Measurements from ENCODE around the gene TPH1. TPM values are rescaled to one million over a fixed set of nuclear protein-coding genes. Genes with fewer than 3 reads are reported as not detected.

The TPH1 gene
- polyA plus RNA-seq, 1 donor from 2014 or later, result 1.2 TPM

DNA sequence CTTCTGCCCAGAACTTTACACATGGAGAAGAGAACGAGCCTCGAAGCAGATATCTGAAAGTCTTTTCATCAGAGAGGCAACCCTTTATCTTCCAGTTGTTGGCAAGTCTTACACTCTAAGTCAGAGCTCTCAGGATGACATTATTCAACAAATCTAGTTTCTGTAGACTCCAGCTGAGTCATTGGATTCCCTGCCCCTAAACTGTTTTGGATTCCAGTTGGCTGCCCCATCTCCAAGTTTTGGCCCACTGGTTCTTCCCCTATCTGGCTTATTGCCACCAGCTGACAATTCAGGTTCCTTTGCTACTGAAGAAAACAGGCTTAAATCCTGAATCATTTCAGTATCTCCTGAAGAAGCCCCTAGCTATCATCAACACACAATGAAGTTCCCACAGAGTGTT is 45.7 kb upstream of the TPH1 start:
- Histone ChIP-seq H3K36me3 (ENCODE audit: insufficient read depth, low read length) (peaks cover 7% of the 10 kb centered on the region), H4K20me1 (ENCODE audit: insufficient read depth) (no peaks in the 10 kb centered on the region), H3K9me2 (ENCODE audit: insufficient read depth, low read length) (no peaks in the 10 kb centered on the region), H3K4me3 (ENCODE audit: low read length) (no peak overlapping the region), H3F3A (ENCODE audit: insufficient read depth, low read length, poor library complexity, severe bottlenecking) (no peaks in the 10 kb centered on the region), H3K9me3 (ENCODE audit: low read length) (no peaks in the 10 kb centered on the region), H3K79me2 (replicated peaks; ENCODE audit: insufficient read depth, low read length) (no peaks in the 10 kb centered on the region), H3K27me3 (ENCODE audit: insufficient read depth, low read depth, low read length) (no peaks in the 10 kb centered on the region), H2AFZ (ENCODE audit: low read depth, low read length) (no peak overlapping the region), H3K27ac (ENCODE audit: low read length) (no peak overlapping the region), H3K9ac (ENCODE audit: low read length) (no peak overlapping the region), H3K4me2 (ENCODE audit: low read length) (no peak overlapping the region)
- no peak for TF ChIP-seq TAF1 (IDR thresholded peaks at IDR 0.05; ENCODE audit: low read depth)
- TF ChIP-seq, protein P1, sequence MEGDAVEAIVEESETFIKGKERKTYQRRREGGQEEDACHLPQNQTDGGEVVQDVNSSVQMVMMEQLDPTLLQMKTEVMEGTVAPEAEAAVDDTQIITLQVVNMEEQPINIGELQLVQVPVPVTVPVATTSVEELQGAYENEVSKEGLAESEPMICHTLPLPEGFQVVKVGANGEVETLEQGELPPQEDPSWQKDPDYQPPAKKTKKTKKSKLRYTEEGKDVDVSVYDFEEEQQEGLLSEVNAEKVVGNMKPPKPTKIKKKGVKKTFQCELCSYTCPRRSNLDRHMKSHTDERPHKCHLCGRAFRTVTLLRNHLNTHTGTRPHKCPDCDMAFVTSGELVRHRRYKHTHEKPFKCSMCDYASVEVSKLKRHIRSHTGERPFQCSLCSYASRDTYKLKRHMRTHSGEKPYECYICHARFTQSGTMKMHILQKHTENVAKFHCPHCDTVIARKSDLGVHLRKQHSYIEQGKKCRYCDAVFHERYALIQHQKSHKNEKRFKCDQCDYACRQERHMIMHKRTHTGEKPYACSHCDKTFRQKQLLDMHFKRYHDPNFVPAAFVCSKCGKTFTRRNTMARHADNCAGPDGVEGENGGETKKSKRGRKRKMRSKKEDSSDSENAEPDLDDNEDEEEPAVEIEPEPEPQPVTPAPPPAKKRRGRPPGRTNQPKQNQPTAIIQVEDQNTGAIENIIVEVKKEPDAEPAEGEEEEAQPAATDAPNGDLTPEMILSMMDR (IDR thresholded peaks at IDR 0.05; ENCODE audit: poor library complexity, severe bottlenecking), result no peak
- TF ChIP-seq SMC3 (conservative IDR thresholded peaks at IDR 0.05; ENCODE audit: poor library complexity), result no peak
- TF ChIP-seq, protein P2, sequence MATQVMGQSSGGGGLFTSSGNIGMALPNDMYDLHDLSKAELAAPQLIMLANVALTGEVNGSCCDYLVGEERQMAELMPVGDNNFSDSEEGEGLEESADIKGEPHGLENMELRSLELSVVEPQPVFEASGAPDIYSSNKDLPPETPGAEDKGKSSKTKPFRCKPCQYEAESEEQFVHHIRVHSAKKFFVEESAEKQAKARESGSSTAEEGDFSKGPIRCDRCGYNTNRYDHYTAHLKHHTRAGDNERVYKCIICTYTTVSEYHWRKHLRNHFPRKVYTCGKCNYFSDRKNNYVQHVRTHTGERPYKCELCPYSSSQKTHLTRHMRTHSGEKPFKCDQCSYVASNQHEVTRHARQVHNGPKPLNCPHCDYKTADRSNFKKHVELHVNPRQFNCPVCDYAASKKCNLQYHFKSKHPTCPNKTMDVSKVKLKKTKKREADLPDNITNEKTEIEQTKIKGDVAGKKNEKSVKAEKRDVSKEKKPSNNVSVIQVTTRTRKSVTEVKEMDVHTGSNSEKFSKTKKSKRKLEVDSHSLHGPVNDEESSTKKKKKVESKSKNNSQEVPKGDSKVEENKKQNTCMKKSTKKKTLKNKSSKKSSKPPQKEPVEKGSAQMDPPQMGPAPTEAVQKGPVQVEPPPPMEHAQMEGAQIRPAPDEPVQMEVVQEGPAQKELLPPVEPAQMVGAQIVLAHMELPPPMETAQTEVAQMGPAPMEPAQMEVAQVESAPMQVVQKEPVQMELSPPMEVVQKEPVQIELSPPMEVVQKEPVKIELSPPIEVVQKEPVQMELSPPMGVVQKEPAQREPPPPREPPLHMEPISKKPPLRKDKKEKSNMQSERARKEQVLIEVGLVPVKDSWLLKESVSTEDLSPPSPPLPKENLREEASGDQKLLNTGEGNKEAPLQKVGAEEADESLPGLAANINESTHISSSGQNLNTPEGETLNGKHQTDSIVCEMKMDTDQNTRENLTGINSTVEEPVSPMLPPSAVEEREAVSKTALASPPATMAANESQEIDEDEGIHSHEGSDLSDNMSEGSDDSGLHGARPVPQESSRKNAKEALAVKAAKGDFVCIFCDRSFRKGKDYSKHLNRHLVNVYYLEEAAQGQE (IDR thresholded peaks at IDR 0.05; ENCODE audit: borderline replicate concordance), result no peak
- no peak for TF ChIP-seq EP300 (conservative IDR thresholded peaks at IDR 0.05; ENCODE audit: poor library complexity, severe bottlenecking)
- no peak for TF ChIP-seq MXI1 (conservative IDR thresholded peaks at IDR 0.05; ENCODE audit: poor library complexity, severe bottlenecking)
- TF ChIP-seq POLR2AphosphoS5 (IDR thresholded peaks at IDR 0.05), result no peak
- no peak for TF ChIP-seq EZH2 (IDR thresholded peaks at IDR 0.05; ENCODE audit: borderline replicate concordance, insufficient read depth, low read length, poor library complexity, severe bottlenecking)
- TF ChIP-seq RAD21 (conservative IDR thresholded peaks at IDR 0.05), result no peak

DNA sequence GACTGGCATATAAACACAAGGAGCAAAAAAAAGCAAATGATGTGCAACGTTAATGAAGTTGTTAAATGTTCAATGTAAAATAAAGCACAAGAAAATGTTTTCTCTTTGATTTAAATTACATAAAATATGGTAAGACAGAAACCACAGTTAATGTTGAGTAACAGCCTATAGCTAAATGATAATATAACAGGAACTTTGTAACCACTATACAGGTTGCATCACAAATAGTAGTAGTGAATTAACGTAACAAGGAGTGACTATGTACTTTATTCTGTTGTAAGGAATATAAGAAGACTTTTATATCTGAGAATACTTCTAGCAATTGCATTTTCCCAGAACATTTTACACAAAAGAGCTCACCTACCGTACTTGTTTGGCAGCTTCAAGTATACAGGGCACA is 42.9 kb upstream of the TPH1 start:
- no peak for TF ChIP-seq POLR2AphosphoS5 (IDR thresholded peaks at IDR 0.05)
- no peak for TF ChIP-seq RAD21 (conservative IDR thresholded peaks at IDR 0.05)
- TF ChIP-seq, protein P2 (IDR thresholded peaks at IDR 0.05; ENCODE audit: borderline replicate concordance), result no peak
- TF ChIP-seq SMC3 (conservative IDR thresholded peaks at IDR 0.05; ENCODE audit: poor library complexity), result no peak
- no peak for TF ChIP-seq MXI1 (conservative IDR thresholded peaks at IDR 0.05; ENCODE audit: poor library complexity, severe bottlenecking)
- TF ChIP-seq EZH2 (IDR thresholded peaks at IDR 0.05; ENCODE audit: borderline replicate concordance, insufficient read depth, low read length, poor library complexity, severe bottlenecking), result no peak
- no peak for TF ChIP-seq TAF1 (IDR thresholded peaks at IDR 0.05; ENCODE audit: low read depth)
- TF ChIP-seq EP300 (conservative IDR thresholded peaks at IDR 0.05; ENCODE audit: poor library complexity, severe bottlenecking), result no peak
- TF ChIP-seq, protein P1 (IDR thresholded peaks at IDR 0.05; ENCODE audit: poor library complexity, severe bottlenecking), result no peak
- no peaks in the 10 kb centered on the region for H3K79me2 ChIP-seq (replicated peaks; ENCODE audit: insufficient read depth, low read length)
- peaks cover 7% of the 10 kb centered on the region for H3K36me3 ChIP-seq (ENCODE audit: insufficient read depth, low read length)
- H3K9ac ChIP-seq (ENCODE audit: low read length), result no peak overlapping the region
- H3K27ac ChIP-seq (ENCODE audit: low read length), result no peak overlapping the region
- H3K4me3 ChIP-seq (ENCODE audit: low read length), result no peak overlapping the region
- no peaks in the 10 kb centered on the region for H3K9me3 ChIP-seq (ENCODE audit: low read length)
- no peaks in the 10 kb centered on the region for H4K20me1 ChIP-seq (ENCODE audit: insufficient read depth)
- H3K9me2 ChIP-seq (ENCODE audit: insufficient read depth, low read length), result no peaks in the 10 kb centered on the region
- H2AFZ ChIP-seq (ENCODE audit: low read depth, low read length), result no peak overlapping the region
- no peak overlapping the region for H3K4me2 ChIP-seq (ENCODE audit: low read length)
- H3K27me3 ChIP-seq (ENCODE audit: insufficient read depth, low read depth, low read length), result no peaks in the 10 kb centered on the region
- no peaks in the 10 kb centered on the region for H3F3A ChIP-seq (ENCODE audit: insufficient read depth, low read length, poor library complexity, severe bottlenecking)

Data from neural cell (in vitro differentiated cells).